Measurements from ENCODE around the gene HOXA1. TPM values are rescaled to one million over a fixed set of nuclear protein-coding genes. Genes with fewer than 3 reads are reported as not detected.

HOXA1 gene
- total RNA-seq = not detected in 2 replicates

DNA sequence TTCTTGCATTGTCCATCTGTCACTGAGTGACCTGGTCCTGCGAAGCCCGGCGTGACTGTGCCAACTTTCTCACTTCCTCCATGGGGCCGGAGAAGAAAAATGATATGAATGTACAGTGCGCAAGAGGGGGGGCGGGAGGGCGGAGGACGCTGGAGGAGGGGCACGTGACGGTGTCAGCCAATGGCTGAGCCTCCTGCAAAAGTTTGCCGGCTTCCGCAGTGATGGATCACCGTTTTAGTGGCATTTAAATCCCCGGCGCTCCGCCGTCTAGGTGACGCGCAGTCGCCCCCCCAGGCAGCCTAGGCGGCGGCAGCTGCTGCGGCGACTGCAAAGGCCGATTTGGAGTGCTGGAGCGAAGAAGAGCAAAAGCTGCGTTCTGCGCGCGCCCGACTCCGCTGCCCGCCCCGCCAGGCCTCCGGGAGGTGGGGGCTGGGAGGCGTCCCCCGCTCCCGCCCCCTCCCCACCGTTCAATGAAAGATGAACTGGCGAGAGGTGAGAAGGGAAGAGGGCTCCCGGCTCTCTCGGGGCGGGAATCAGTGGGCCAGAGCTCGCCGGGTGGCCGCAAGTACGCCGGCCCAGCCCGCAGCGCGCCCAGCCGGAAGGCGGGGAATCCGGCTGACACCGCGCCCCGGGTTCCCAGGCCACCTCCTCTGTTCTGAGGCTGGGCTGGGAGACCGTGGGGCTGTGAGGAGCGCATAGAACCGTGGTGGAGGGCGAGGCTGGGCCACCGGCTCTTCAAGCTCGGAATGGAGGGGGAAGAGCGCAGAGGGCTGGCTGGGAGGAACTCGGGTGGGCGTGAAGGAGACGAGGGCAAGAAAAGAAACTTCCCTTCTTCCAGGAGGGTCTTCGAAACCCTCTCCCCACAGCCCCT lies at the start of gene HOXA1:
Gene HOXA1, minus strand, starts transcription at position 104 of the 871 bp plus-strand sequence. Its CDS starts 88 bp downstream, at position 16.

DNA sequence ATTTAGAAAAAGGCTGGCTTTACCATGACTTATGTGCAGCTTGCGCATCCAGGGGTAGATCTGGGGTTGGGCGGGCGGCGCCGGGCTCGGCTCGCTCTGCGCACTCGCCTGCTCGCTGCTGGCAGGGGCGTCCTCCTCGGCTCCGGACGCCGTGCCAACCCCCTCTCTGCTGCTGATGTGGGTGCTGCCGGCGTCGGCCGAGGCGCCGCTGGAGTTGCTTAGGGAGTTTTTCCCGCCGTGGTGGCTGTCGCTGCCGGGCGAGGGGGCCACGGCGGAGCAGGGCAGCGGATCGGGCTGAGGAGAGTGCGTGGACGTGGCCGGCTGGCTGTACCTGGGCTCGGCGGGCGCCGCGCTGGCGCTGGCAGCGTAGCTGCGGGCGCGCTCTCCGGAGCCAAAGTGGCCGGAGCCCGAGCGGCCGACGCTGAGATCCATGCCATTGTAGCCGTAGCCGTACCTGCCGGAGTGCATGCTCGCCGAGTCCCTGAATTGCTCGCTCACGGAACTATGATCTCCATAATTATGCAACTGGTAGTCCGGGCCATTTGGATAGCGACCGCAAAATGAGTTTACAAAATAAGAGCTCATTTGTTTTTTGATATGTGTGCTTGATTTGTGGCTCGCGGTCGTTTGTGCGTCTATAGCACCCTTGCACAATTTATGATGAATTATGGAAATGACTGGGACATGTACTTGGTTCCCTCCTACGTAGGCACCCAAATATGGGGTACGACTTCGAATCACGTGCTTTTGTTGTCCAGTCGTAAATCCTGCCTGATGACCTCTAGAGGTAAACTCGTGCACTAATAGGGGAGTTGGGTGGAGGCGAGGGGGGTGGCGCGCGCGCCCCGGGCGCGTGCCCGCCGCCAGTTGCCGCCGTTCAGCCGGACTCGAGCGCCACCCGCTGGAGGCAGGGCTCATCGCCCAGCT lies 47.5 kb upstream of the HOXA1 start, which contains the start of gene HOXA5:
Gene HOXA5, minus strand, starts transcription at position 659 of the 927 bp plus-strand sequence. Its CDS starts 74 bp downstream, at position 585.

GRCh38 chr7:27130540-27131389 lies 35.0 kb upstream of the HOXA1 start, which contains the start of gene HOXA4:
TSS of gene HOXA4 (minus strand) at chr7:27130757. CDS start at chr7:27130733, 24 bp downstream.

GRCh38 chr7:27102581-27103442 lies 7.0 kb upstream of the HOXA1 start, which contains the start of gene HOXA2:
TSS of gene HOXA2 (minus strand) at chr7:27102683. CDS start at chr7:27102500, 183 bp downstream.

Other genes starting within 250 kb of the HOXA1 start
- 6.7 and 12.0 TPM in 2 replicates for gene SKAP2, start 231.4 kb downstream of the HOXA1 start, total RNA-seq
- not detected in 2 replicates for gene HOXA2, start 6.7 kb upstream of the HOXA1 start, total RNA-seq
- gene HOXA4, start 34.8 kb upstream of the HOXA1 start, total RNA-seq = not detected in 2 replicates
- not detected in 2 replicates for gene HOXA5, start 47.7 kb upstream of the HOXA1 start, total RNA-seq
- not detected in 2 replicates for gene HOXA6, start 51.8 kb upstream of the HOXA1 start, total RNA-seq
- 0.10 TPM in 1 of 2 replicates, not detected in the other for gene HOXA3, start 56.6 kb upstream of the HOXA1 start, total RNA-seq
- gene HOXA7, start 60.7 kb upstream of the HOXA1 start, total RNA-seq = not detected in 2 replicates
- gene HOXA9, start 69.5 kb upstream of the HOXA1 start, total RNA-seq = not detected in 2 replicates
- gene HOXA10, start 78.3 kb upstream of the HOXA1 start, total RNA-seq = not detected in 2 replicates
- not detected in 2 replicates for gene HOXA11, start 89.2 kb upstream of the HOXA1 start, total RNA-seq
- not detected in 2 replicates for gene HOXA13, start 104.1 kb upstream of the HOXA1 start, total RNA-seq
- 0.50 TPM in 1 of 2 replicates, not detected in the other for gene EVX1, start 146.8 kb upstream of the HOXA1 start, total RNA-seq

Measured in cardiac ventricle fibroblast (primary cell).